K562 (cell line): Measurements from ENCODE around the gene AP2A2. TPM values are rescaled to one million over a fixed set of nuclear protein-coding genes. Genes with fewer than 3 reads are reported as not detected.

ENCODE experiments used
- ATAC-seq: fragments of 200-7000 bp; cut with Tn5 transposase; 3 replicates; pipeline ENCODE4 v1.9.1; 2020; ENCODE audit warnings: moderate library complexity
- BruUV-seq: library from RNA; stranded (reverse); fragments of 400-500 nt; replicated peaks from 2 replicates; lab custom pipeline; 2021; lab: Mats Ljungman, UMichigan
- CTCF ChIA-PET: fragments of 300-600 bp; formaldehyde crosslinking; extraction: SDS; loops from one replicate; lab custom pipeline; 2021; ENCODE audit warnings: low intra/inter-chr PET ratio; lab: Yijun Ruan, JAX
- POLR2A ChIA-PET: fragments of 300-600, 350-650 bp; sonication (Branson Sonifier 250); formaldehyde crosslinking; extraction: SDS; loops from one replicate; lab custom pipeline; 2021; ENCODE audit warnings: antibody characterized with exemption, inconsistent platforms; lab: Yijun Ruan, JAX
- DNase-seq, 4 experiments: peaks; one replicate each; pipeline versions ENCODE4 v3.0.0 to v3.0.0-alpha.2; 2011 to 2018; ENCODE audit warnings: low spot score in 3 of 4, mixed read lengths in 3 of 4; ENCODE audit errors: extremely low read depth in 1 of 4
- FAIRE-seq: peaks from 2 replicates; lab custom pipeline; 2011; peaks lifted over from hg19 to GRCh38; lab: Jason Lieb, UNC
- H2AFZ ChIP-seq: 2 replicates; pipeline ENCODE4 v1.6.0; 2011; ENCODE audit warnings: low read depth, low read length, control low read depth, inconsistent platforms
- H3K27ac ChIP-seq: fragments of 200-600 bp; 3 replicates; pipeline ENCODE4 v1.8.0; 2011; ENCODE audit warnings: low read depth, mild to moderate bottlenecking, control low read depth, inconsistent platforms, low read length, moderate library complexity, mixed read lengths; ENCODE audit errors: extremely low read depth
- H3K27me3 ChIP-seq, 2 experiments: fragments of 300-600 bp in 1 of 2; 2 replicates in 1 of 2; 3 replicates in 1 of 2; pipeline versions ENCODE4 v1.6.0 to v1.8.0; 2011; ENCODE audit warnings: inconsistent platforms in 2 of 2, low read length in 2 of 2, mild to moderate bottlenecking in 1 of 2, mixed read lengths in 1 of 2, moderate library complexity in 1 of 2; ENCODE audit not compliant: control insufficient read depth in 2 of 2, insufficient read depth in 2 of 2
- H3K36me3 ChIP-seq: fragments of 300-600 bp; 3 replicates; pipeline ENCODE4 v1.8.0; 2011; ENCODE audit warnings: mild to moderate bottlenecking, low read length, inconsistent platforms; ENCODE audit not compliant: control insufficient read depth, insufficient read depth
- H3K4me1 ChIP-seq, 2 experiments: fragments of 200-600 bp in 1 of 2; replicated peaks in 1 of 2; 2 replicates in 1 of 2; 3 replicates in 1 of 2; pipeline versions ENCODE4 v1.5.1 to v1.8.0; 2011; ENCODE audit warnings: inconsistent platforms in 2 of 2, low read length in 2 of 2, mild to moderate bottlenecking in 1 of 2, mixed read lengths in 1 of 2, moderate library complexity in 1 of 2; ENCODE audit not compliant: control insufficient read depth in 2 of 2, insufficient read depth in 2 of 2
- H3K4me2 ChIP-seq: 2 replicates; pipeline ENCODE4 v1.6.1; 2011; ENCODE audit warnings: low read length, control low read depth, inconsistent platforms, mixed read lengths; ENCODE audit not compliant: insufficient read depth
- H3K4me3 ChIP-seq: fragments of 200-600 bp; sonication (generic), shearing (Covaris generic); 2 replicates; pipeline ENCODE4 v1.5.1; 2016; ENCODE audit warnings: control low read depth, inconsistent platforms
- H3K79me2 ChIP-seq: fragments of 200-600 bp; 3 replicates; pipeline ENCODE4 v1.8.0; 2011; ENCODE audit warnings: low read length, inconsistent platforms; ENCODE audit not compliant: control insufficient read depth, insufficient read depth
- H3K9ac ChIP-seq, 2 experiments: 2 replicates each; pipeline versions ENCODE4 v1.6.0 to v1.6.1; 2011; ENCODE audit warnings: low read depth in 2 of 2, low read length in 2 of 2, control low read depth in 1 of 2, inconsistent platforms in 1 of 2, mild to moderate bottlenecking in 1 of 2, mixed read lengths in 1 of 2; ENCODE audit not compliant: insufficient read depth in 1 of 2
- H3K9me1 ChIP-seq: one replicate; pipeline ENCODE4 v1.6.0; 2011; ENCODE audit warnings: inconsistent platforms, mild to moderate bottlenecking, low read length, moderate library complexity; ENCODE audit not compliant: control insufficient read depth, insufficient read depth
- H3K9me3 ChIP-seq: replicated peaks from 2 replicates; pipeline ENCODE4 v1.5.1; 2011; ENCODE audit warnings: low read depth, low read length, inconsistent platforms; ENCODE audit not compliant: control insufficient read depth, insufficient read depth
- H4K20me1 ChIP-seq: replicated peaks from 2 replicates; pipeline ENCODE4 v1.6.1; 2011; ENCODE audit warnings: low read length, inconsistent platforms, mixed read lengths; ENCODE audit not compliant: control insufficient read depth, insufficient read depth
- CBX5 ChIP-seq: IDR thresholded peaks from 2 replicates; pipeline ENCODE4 v1.6.1; 2014; ENCODE audit warnings: low read depth, borderline replicate concordance
- EGR1 ChIP-seq: fragments of 450-650 bp; conservative IDR thresholded peaks from 2 replicates; pipeline ENCODE4 v1.6.1; 2017; ENCODE audit warnings: mild to moderate bottlenecking
- HEY1 ChIP-seq: fragments of 250-450 bp; sonication (Bioruptor Pico); IDR thresholded peaks from 2 replicates; pipeline ENCODE4 v1.5.0; 2020; ENCODE audit warnings: mild to moderate bottlenecking, moderate library complexity, borderline replicate concordance
- MCM5 ChIP-seq: fragments of 450-650 bp; IDR thresholded peaks from 2 replicates; pipeline ENCODE4 v1.6.1; 2016; ENCODE audit warnings: low read depth
- MEF2D ChIP-seq: conservative IDR thresholded peaks from 2 replicates; pipeline ENCODE4 v1.6.1; 2016; ENCODE audit warnings: low read depth, missing genetic modification characterization, missing compliant biosample characterization
- RBM22 ChIP-seq: fragments of 200-400 bp; formaldehyde crosslinking; IDR thresholded peaks from 2 replicates; pipeline ENCODE4 v1.6.1; 2018; ENCODE audit warnings: low read length, low read depth; ENCODE audit not compliant: poor library complexity, severe bottlenecking
- RNF219 ChIP-seq: fragments of 250-450 bp; sonication (Bioruptor Pico); IDR thresholded peaks from 2 replicates; pipeline ENCODE4 v1.5.0; 2022; ENCODE audit warnings: mild to moderate bottlenecking
- TCF3 ChIP-seq: sonication (generic); formaldehyde crosslinking; IDR thresholded peaks from 2 replicates; pipeline ENCODE4 v1.4.0; 2020; ENCODE audit warnings: mild to moderate bottlenecking, missing genetic modification reagents
- ZNF239 ChIP-seq: fragments of 250-450 bp; sonication (Bioruptor Pico); IDR thresholded peaks from 2 replicates; pipeline ENCODE4 v1.4.0; 2020; ENCODE audit warnings: mild to moderate bottlenecking
- ZNF41 ChIP-seq: fragments of 250-450 bp; sonication (Bioruptor Pico); conservative IDR thresholded peaks from 2 replicates; pipeline ENCODE4 v1.4.0; 2020; ENCODE audit warnings: mild to moderate bottlenecking
- WGBS: fragments of 100-300 bp; shearing (Covaris generic); methylation state at CpG from one replicate; pipeline ENCODE4 v1.1.6; 2016; ENCODE audit warnings: low coverage, mixed read lengths; ENCODE audit not compliant: insufficient coverage; ENCODE audit errors: missing lambda C conversion rate; 5-methylcytosine and 5-hydroxymethylcytosine counted together
- in situ Hi-C: fragments of 300-500 bp; cut with MboI; formaldehyde crosslinking; loops from 4 replicates; pipeline ENCODE4 v1.15.0; 2018; ENCODE audit warnings: inconsistent platforms, mixed read lengths
- intact Hi-C: fragments of 100-400 bp; cut with micrococcal nuclease; formaldehyde crosslinking; loops from 2 replicates; pipeline ENCODE4 v1.14.2; 2022
- polyA plus RNA-seq, 8 experiments: library from polyadenylated mRNA; depleted of rRNA in 4 of 8; stranded (reverse) in 5 of 8; unstranded in 3 of 8; fragments of >200 nt; fragmentation: Nextera tagmentation in 2 of 8; fragmentation: Illumina TruSeq in 1 of 8; extraction: Ambion mirVana in 2 of 8; extraction: Trizol in 1 of 8; gene quantifications; 2 replicates each; pipeline versions ENCODE4 v1.2.1 to v1.2.3, GENCODE V29; 2011 to 2014; ENCODE audit warnings: inconsistent platforms in 1 of 8, missing spikeins in 1 of 8
- total RNA-seq, 7 experiments: library from RNA; depleted of rRNA in 6 of 7; stranded (reverse); fragments of >200 nt in 6 of 7; fragmentation: Illumina TruSeq in 2 of 7; extraction: Trizol in 2 of 7; gene quantifications; 2 replicates each; pipeline versions ENCODE4 v1.2.1 to v1.2.3, GENCODE V29; 2011 to 2021; ENCODE audit warnings: low replicate concordance in 1 of 7

AP2A2 gene
- total and polyA plus RNA-seq, 9 of the 15 experiments (the other 6 are each of a cell fraction or from before 2014, with no cell fraction given): 0.69 to 41.7 (median 15.2) TPM

GRCh38 chr11:978781-979180 is 53.1 kb downstream of the AP2A2 start:
- no TSS peak for BruUV-seq
- intact Hi-C loops: no loop called here
- ATAC-seq (no peak), FAIRE-seq (no peak), DNase-seq (no peak)
- Histone ChIP-seq H3K9me1 (no peaks in the 10 kb centered on the region), H3K27ac (no peak overlapping the region), H3K79me2 (no peaks in the 10 kb centered on the region), H3K9ac (no peak overlapping the region; a peak in 1 of 4 replicates), H3K27me3 (no peaks in the 10 kb centered on the region), H3K4me3 (no peak overlapping the region), H3K9me3 (no peaks in the 10 kb centered on the region), H3K36me3 (peaks cover 42% of the 10 kb centered on the region; the same call in 2 of the 3 replicates), H3K4me1 (peaks cover 0 to 27% of the 10 kb centered on the region in 2 experiments; a peak in 2 of 5 replicates), H3K4me2 (no peak overlapping the region), H2AFZ (no peak overlapping the region), H4K20me1 (no peaks in the 10 kb centered on the region)
- TF ChIP-seq RBM22: peak; percentile 44
- TF ChIP-seq EGR1: peak; percentile 49; the same call in 1 of the 2 replicates
- TF ChIP-seq MCM5: no peak
- ChIA-PET CTCF (no interaction called here), POLR2A (no interaction called here)
- in situ Hi-C loops: no loop called here
- WGBS: 88% methylated on average over 12 of the region's 16 CpGs

DNA sequence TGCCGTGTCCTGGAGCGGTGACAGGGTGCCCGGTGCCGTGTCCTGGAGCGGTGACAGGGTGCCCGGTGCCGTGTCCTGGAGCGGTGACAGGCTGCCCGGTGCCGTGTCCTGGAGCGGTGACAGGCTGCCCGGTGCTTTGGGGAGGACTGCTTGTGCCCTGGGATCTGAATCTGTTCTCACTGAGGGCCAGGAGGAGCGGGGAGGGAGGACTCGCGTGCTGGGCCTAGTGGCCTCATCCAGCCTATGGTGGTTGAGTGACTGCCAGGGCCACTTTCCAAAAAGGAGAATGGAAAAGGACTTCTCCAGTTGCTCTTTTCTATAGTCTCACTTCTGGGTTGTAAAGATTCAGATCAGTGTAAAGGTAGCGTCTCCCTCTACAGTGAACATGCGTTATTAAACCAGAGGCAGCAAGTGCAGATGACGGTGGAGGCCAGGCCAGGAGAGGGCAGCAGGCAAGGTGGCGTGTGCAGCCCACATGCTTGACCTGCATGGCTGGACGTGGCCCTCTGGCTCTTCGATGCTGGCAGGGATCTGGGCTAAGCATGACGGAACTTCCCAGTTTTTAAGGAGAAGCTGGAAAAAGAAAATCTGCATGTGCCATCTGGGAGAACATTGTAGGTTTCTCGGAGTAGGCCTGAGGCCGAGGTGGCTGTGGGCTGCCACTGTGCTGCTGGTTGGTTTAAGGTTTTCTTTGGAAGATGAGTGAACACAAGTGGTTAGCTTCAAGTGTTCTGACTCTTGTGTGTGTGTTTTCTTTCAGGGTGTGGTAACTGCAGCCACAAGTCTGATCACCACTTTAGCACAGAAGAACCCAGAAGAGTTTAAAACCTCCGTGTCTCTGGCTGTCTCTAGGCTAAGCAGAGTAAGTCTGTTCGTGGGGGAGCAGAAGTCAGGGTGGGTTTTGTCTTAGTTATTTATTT is 55.0 kb downstream of the AP2A2 start:
- H2AFZ ChIP-seq: no peak overlapping the region
- H3K36me3 ChIP-seq: peaks cover 58% of the 10 kb centered on the region; the same call in 2 of the 3 replicates
- no peak overlapping the region for H3K4me2 ChIP-seq
- H3K4me3 ChIP-seq: no peak overlapping the region
- ChIA-PET CTCF (no interaction called here), POLR2A (interaction anchor here (0.6 to 1.6 kb wide), 4 partner anchors 25 to 148 kb away, joined by 3 to 5 read pairs (median 3); partner anchors contain the start of gene CD151)
- ATAC-seq (peak; percentile 52; the same call in 1 of the 3 replicates), FAIRE-seq (no peak), DNase-seq (no peak)
- peaks cover 0 to 24% of the 10 kb centered on the region in 2 experiments; a peak in 2 of 5 replicates for H3K4me1 ChIP-seq
- BruUV-seq: no TSS peak
- in situ Hi-C loops: no loop called here
- H3K9me1 ChIP-seq: no peaks in the 10 kb centered on the region
- H3K27ac ChIP-seq: no peak overlapping the region
- H3K27me3 ChIP-seq: no peaks in the 10 kb centered on the region
- 86% methylated on average over 19 of the region's 26 CpGs for WGBS
- intact Hi-C loops: no loop called here
- H3K79me2 ChIP-seq: no peaks in the 10 kb centered on the region
- no peaks in the 10 kb centered on the region for H3K9me3 ChIP-seq
- no peak overlapping the region for H3K9ac ChIP-seq
- no peaks in the 10 kb centered on the region for H4K20me1 ChIP-seq
- no peak for TF ChIP-seq RNF219 (CRISPR knock-in tag)
- TF ChIP-seq MEF2D: no peak
- no peak for TF ChIP-seq HEY1 (CRISPR knock-in tag)
- TF ChIP-seq CBX5: no peak
- no peak for TF ChIP-seq TCF3 (CRISPR knock-in tag)
- no peak for TF ChIP-seq ZNF41 (CRISPR knock-in tag)
- TF ChIP-seq ZNF239: no peak
